Midbrain (tissue), 1 donor: ENCODE results near the gene ARHGEF12.
A peak's percentile ranks its signal among the peaks of the same experiment; 100 is the strongest.

Experiments used
- DNase-seq: peaks from one replicate; lab custom pipeline; 2025; lab: John Stamatoyannopoulos, UW

Gene ARHGEF12, protein sequence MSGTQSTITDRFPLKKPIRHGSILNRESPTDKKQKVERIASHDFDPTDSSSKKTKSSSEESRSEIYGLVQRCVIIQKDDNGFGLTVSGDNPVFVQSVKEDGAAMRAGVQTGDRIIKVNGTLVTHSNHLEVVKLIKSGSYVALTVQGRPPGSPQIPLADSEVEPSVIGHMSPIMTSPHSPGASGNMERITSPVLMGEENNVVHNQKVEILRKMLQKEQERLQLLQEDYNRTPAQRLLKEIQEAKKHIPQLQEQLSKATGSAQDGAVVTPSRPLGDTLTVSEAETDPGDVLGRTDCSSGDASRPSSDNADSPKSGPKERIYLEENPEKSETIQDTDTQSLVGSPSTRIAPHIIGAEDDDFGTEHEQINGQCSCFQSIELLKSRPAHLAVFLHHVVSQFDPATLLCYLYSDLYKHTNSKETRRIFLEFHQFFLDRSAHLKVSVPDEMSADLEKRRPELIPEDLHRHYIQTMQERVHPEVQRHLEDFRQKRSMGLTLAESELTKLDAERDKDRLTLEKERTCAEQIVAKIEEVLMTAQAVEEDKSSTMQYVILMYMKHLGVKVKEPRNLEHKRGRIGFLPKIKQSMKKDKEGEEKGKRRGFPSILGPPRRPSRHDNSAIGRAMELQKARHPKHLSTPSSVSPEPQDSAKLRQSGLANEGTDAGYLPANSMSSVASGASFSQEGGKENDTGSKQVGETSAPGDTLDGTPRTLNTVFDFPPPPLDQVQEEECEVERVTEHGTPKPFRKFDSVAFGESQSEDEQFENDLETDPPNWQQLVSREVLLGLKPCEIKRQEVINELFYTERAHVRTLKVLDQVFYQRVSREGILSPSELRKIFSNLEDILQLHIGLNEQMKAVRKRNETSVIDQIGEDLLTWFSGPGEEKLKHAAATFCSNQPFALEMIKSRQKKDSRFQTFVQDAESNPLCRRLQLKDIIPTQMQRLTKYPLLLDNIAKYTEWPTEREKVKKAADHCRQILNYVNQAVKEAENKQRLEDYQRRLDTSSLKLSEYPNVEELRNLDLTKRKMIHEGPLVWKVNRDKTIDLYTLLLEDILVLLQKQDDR (N-terminal part only)

DNA sequence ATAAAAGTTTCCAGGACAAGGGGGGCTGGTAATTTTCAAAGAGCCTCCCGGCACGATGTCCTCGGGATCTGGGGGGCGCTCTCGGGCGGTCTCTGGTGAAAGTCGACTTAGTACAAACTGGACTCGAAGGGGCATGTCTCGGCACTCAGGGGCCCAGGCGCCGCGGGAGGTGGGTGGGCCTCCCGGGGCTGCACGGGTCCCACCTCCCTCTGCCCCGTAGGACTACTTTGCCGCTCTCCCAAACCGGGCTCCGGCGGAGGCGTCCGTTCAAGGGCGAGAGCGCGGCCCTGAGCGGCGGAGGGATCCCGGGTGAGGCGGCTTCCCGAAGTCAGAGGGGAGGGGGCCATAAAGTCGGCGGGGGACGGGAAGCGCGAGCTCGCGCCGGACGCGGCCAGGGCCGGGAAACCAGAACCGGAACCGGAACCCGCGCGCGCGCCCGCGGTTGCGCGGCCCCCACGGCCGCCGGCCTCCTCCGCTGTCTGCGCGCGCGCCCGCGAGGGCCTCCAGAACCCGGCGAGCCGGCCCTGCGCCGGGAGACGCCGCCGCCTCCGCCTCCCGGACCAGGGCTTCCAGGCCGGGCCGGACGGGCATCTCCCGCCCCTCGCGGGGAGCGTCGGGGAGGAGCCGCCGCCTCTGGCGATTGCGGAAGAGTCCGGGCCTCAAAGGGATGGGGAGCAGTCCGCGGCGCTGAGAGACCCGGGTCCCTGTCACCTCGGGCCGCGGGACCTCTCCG, at the start of gene ARHGEF12:
ARHGEF12 (plus strand) TSS at position 506 of the 733 bp plus-strand sequence. CDS start 831 bp downstream, outside the sequence.
- DNase-seq, result peak; percentile 93

DNA sequence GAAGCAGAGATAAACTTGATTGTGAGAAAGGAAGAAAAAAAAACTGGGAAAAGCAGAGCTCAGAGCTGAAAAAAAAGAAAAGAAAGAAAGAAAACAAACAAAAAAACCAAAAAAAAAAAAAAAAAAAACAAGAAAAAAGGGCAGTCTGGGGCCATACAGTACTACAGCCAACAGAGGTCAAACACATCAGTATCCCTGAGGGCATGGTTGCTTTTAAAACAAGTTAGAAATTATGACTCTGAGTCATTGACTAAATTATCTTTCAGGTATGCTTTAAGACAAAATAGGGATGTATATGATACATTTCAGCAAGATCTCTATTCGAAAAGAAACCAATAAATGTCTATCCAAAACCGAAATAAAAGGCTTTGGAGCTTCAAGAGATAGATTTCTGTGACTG, 48.2 kb upstream of the ARHGEF12 start:
- DNase-seq, result no peak

DNA sequence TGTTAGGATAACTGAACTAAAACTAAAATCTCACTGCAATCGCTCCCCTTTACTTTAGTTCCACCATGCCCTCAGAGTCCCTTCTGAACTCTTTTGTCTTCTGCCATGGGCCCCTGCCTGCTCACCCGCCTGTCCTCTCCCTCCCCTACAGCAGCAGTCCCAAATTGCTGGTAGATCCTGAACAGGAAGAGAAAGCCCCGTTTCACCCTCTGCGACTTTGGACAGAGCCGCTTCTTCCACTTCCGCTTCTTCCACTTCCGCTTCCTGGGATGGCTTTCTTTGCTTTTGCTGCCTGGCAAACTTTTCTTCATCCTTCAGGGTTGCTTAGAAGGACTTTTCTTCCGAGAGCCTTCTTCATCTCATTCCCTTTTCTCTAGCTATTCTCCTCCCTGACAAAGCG, 46.8 kb upstream of the ARHGEF12 start:
- no peak for DNase-seq

DNA sequence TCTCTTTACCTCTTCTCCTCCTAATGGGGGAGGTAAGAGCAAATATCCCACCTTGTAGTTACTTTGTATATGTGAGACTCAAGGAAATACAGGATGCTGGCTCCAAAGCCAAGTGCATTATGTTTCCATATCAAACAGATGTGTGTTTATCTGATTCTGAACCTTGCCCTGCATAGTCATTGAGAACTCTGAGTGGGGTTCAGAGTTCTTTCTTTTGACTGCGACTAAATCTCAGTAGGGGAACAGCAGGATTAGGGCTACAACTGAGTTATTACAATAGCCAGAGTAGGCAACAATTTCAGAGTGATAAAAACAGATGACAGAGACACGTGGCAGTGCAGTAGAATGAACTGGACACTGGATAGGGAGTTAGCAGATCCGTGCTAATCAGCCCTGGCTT, 45.3 kb upstream of the ARHGEF12 start:
- DNase-seq, result no peak

DNA sequence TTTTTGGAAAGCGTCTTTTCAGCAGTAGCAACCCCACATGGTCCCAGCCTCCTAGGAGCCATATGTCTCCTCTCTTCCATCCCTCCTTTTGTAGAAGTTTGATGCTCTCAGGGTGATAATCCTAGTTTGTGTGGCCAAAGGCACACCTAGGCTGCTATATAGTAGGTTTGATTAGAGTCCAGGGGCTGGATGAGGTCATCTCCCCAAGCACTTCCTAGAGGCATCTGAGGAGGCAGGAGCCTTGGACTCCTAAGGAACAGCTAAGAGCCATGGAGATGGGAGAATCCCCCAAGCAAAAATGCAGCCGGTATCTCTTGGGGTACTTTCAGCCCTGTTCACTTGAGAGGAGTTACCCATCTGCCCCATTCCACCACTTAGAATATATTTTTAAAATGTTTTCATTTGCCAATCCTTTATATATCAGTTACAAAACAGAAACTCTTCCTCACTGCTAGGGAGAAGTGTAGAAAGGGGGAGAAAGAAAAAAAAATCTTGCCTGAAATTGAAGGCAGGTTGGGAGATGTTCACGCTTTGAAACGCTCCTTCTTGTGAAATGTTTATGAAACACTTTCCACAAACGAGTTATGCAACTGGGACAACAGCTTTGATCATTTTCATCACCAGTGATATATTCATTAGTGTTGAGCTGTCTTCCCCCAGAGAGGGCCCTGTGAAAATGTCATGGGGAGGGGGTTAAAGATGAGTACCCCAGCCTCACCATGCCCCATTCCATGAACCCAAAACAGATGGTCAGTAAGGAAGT, 43.0 kb upstream of the ARHGEF12 start:
- DNase-seq, result no peak

DNA sequence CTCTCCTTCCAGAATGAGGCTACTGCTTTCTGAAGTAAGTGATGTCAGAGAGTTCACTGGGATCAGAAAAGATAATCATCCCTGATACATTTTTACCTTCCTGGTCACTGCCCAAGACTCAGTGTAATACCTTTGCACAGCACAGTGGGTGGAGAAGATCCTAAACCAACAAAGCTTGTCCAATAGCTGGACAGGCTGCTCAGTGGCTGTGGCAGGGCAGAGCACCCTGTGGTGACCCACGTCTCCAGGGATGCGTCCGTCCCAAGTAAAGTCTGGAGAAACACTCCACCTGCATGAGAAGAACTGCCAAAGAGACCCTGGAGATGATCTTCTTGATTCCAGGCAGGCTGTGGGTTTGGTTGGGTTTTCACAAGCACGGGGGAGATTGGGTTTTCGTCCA, 42.1 kb upstream of the ARHGEF12 start:
- no peak for DNase-seq

DNA sequence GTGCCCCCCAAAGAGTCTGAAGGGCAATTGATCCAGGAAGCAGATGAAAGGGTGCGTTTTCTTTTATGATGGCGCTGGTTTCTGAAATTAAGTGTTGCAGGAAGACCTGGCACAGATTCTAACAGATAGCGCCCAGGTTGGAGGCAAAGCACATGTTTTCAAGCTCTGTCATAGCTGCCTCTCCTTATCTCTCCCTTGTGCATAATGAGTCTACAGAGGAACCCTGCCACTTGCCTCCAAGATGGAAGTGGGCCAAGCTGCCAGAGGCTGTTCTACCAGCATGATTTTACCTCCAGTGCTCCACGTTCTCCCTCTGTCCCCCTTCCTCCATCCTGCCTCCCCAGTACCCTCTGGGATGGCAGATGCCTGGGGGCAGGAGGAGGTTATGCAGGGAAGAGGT, 41.1 kb upstream of the ARHGEF12 start:
- no peak for DNase-seq

DNA sequence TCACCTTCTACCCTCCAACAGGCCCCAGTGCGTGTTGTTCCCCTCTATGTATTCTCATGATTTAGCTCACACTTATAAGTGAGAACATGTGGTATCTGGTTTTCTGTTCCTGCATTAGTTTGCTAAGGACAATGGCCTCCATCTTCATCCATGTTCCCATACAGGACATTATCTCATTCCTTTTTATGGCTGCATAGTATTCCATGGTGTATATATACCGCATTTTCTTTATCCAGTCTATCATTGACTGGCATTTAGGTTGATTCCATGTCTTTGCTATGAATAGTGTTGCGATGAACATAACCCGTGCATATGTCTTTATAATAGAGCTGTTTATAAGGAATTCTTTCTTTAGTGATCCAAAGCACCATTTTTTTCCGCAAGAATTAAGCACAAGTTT, 39.7 kb upstream of the ARHGEF12 start:
- no peak for DNase-seq

DNA sequence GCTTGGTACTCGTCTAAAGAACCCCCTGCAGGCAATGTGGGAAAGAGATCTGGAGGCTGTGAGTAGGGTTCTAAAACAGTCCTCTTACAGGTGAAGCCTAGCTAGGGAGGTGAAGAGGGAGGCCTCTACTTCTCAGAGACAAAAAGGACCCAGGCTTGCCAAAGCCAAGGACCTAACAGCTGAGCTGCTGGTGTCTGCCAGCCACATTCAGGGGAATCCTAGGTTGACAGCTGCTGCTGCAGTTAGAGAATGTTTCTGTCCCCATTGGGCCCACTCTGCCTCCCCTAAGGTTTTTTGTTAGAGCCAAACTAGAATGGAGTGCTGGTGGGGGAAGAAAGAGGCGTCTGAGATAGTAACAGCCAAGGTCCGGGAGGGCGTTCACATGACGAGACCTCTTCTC, 37.8 kb upstream of the ARHGEF12 start:
- DNase-seq, result no peak

DNA sequence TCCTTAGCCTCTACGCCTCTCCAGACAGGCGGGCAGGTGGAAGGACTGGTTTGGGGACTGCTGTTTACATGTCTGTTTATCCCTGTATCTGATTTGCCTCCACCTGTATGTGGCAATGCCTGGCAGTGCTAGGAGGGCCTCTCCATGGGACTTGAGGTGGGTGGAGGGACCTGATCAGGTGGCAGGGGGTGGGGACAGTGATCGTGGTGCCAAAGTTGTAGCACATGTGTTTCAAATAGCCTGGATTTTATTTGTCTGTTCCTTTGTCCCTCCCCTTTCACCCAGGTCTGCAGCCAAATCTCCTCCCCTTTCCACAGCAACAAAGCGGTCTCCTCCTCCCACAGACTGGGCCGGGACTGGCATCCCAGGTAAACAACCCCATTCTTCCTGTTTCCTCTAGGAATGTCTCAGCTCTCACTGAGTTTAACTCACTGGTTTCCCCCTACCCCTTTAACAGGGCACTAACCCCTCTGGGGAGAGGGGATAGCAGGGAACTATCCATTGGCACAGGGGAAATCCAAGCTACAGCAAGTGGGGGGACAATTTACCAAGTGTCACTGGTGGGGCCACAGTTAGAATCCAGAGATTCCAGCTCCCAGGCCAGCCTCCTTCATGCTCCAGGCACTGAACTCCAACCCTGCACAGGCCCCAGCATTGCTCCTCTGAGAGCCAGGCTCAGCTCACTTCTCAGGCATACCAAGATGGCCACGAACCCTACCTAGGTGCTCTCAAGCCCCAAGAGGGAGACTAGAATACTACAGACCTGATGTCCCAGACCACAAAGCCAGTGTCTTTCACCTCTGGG, 34.0 kb upstream of the ARHGEF12 start:
- no peak for DNase-seq

DNA sequence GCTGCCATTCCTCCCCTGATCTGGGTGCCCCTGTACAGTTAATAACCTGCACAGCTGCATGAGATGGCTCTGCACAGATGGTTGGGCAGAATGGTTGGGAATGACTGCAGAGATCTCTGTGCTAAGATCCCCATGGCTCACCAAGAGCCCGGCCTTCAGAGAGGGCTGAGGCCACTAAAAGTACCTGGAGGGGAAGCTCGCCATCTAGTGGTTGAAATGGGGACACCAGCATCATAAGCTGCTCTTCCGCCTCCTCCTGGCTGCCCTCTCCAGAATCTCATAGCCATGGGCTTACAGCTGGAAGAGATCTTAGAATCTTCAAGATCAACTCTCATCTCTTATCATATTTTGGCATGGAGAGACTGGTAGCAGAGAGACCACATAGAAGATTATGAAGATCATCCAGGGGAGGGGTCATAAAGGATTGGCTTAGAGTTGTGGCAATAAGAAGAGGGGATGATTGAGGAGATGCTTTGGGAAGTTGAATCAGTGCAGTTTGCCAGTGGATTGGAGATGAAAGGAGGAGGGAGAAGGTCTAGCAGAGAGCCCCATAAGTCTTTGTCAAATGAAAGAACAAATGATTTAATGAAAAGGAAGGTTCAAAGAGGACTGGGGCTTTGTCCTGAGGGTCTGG, 33.1 kb upstream of the ARHGEF12 start:
- peak; percentile 55 for DNase-seq

DNA sequence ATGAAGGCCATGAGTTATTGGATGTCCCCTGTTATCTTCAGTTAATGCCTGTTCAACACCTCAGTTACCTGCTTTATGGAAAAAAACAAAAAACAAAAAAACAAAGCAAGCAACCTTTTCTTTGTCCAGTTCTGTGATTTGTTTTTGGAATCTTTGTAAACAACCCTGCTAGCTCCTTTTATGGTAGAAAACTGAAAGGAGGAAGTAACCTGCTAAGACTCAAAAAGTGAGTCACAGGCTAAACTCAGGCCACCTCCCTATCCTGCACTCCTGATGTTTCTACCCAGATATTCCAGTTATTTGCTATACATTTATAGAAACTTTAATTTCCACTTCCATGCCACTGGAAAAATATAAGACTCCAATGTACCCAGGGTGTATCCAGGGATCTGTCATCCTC, 31.7 kb upstream of the ARHGEF12 start:
- DNase-seq, result no peak

DNA sequence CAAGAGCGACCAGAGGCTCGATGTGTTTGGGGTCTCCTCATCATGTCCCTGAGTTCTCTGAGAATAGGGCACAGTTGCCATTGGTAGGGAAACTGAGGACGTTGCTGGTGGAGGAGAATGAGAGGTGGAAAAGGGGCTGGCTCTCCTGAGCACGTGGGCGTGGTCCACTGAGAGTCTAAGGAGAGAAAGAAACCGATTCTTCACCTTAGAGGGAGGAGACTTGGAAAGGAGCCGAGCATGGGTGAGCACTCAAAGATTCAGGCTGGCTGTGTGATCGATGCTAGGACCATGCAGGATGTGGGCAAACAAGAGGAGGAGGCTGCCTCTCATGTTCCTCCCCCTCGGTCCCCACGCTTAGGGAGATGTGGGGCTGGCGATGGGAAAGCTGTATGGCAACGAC, 30.9 kb upstream of the ARHGEF12 start:
- DNase-seq, result no peak

DNA sequence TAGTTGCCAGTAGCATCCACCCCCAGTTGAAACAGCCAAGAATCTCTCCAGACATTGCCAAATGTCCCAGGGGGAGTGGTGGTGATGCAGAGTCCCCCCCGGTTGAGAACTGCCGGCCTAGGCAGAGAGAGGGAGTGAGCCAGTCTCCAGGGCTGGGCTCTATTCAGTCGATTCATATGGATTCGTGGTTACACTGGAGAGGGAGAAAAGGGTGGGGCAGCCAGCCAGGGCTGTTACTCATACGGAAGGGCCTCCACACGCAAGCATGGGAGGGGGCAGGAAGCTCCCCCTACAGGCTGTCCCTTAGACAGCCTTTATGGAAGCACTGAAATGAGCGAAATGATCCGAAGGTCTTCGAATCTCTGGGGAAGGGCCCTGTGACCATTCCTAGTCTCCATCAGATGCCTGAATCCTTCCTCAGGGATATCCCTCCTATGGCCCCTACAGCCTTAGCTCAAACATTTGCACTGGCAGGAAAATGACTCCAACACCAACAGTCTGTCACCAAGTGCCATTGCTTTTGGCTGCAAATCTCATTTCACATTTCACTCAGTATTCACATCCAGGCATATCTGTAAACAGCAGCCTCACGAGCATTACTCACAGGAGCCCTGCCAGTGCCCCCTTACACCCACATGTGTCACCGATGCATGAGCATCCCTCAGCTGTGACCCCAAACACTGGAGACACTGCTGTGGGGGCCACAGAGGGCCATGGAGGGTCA, 29.5 kb upstream of the ARHGEF12 start:
- DNase-seq, result no peak

DNA sequence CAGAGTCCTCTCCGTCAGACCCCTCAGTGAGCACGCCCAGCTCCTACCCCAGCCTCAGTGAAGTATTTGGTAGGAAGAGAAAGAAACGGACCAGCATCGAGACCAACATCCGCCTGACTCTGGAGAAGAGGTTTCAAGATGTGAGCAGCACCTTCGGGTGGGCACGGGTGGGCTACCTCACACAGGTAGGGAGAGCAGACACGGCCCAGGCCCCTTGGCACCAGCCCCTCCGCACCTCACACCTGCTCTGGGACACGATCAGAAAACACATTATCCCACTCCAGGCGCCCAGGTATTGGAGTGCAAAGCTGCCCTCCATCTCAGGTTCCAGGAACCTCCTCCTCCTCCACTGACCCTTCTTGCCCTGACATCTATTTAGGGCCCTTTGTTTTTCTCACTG, 28.7 kb upstream of the ARHGEF12 start:
- no peak for DNase-seq

DNA sequence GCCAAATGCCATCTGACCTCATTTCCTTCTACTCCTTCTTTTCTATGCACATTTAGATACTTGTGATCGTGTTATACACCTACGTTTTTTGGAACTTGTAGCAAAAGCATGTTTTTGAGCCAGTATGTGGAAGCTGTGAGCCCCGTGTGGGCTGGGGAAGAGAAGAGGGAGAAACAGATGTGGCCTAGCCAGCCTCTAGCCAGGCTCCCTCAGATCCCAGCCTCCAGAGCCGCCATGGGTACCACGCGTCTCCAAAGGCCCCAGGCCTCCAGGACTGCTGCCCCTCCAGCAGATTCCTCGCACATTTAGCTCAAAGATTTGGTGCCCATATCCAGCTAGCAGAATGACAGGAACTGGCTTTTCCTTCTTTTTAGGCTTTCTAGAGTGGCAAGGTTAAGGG, 28.1 kb upstream of the ARHGEF12 start:
- DNase-seq, result no peak

DNA sequence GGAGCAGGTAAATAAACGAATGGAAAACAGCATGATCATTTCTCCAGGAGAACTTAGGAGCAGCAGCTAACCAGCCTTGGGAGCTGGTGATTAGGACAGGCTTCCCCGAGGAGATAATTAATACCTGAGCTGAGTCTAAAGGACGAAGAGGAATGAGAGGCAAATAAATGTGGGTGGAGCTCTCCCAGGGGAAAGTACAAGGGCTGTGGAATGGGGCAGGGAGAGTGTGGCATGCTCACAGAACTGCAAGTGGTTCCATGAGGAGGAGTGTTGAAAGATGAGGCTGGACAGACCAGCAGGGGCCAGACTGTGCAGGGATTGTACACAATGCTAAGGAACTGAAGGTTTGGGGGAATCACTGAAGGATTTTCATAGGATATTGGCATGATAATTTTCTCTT, 25.3 kb upstream of the ARHGEF12 start:
- no peak for DNase-seq

DNA sequence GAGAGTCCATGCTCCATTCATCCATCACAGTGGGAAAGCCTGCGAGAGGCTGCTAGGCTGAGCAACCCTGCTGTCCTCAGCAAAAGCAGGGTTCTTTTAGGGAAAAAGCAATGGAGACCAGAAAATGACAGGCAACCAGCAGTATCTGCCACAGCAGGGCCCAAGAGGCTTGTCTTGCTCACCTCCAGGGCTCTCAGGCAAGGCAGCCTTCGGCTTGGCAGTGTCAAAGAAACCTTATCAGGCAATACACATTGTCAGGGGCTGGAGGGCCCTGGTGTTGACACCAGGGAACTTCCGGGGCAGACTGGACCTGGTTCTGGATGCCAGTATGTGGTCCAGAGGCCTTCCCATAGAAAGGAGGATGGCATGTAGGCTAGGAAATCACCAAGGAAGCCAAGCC, 21.4 kb upstream of the ARHGEF12 start:
- no peak for DNase-seq
